Activated T-helper 9 cell treated with anti-CD3 and anti-CD28 coated beads, Interleukin-2, amount 50 U/mL, for 16 hours (primary cell): ENCODE data around the gene MSRB1.
"Not testable (repeated sequence)": the region's sequence is repeated elsewhere in the genome, so short reads cannot be mapped to it uniquely, and the experiment has no call there.

Source experiments
- DNase-seq: peaks from one replicate; pipeline ENCODE4 v3.0.0-alpha.2; 2020; ENCODE audit warnings: low read depth

MSRB1 gene

DNA sequence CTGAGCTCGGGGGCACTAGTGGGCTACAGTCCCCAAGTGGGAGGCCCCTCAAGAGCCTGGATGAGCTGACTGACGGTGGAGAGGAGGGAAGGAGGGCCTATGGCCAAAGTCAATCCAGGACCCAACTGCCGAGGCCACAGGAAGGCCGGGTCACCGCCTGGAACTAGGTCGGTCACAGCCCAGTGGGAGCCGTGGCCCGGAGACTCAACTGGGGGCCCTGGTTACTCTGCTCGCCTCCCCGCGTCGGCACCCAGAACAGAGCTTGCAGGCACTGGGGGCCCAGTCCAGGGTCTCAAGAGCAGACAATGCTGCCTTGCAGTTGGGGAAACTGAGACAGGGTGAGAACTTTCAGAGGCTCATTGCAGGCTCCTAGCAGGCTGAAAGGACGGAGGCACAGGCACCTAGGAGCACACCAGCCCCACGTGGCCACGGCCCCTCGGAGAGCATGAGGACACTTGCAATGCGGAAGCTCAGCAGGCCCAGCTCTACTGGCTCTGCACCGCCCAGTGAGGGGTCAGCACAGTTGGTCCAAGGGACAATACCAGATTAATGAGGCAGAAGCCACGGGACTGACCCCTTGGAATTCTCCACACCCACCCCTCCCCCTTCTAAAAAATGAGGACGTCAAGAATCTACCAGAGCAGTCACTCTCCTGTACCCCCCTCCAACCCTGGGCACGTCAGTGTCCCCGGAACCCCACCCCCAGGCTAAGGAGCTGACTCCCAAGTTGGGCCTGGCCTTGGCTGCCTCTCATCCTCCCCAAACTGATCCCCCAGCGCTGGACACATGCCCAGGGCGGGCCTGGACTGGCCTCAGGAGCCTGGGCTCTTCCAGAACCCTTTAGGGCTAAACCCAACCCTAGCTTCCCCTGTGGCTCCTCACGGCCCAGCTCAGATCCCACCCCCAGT is 27.0 kb downstream of the MSRB1 start:
- DNase-seq, result no peak

DNA sequence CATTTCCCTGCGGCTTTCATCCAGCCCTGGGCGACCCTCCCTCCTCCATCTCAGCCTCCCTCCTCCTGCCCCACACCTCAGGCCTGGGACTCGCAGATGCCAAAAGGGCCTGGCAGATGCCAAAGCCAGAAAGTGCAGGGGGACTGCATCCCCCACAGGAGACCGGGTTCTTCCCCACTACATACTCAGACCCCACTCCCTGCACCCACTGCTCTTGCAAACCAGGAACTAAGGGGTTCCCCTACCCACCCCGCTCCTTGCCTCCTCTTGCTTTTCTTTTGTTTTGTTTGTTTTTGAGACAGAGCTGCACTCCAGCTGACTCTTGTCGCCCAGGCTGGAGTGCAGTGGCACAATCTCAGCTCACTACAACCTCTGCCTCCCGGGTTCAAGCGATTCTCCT is 28.0 kb downstream of the MSRB1 start:
- no peak for DNase-seq

DNA sequence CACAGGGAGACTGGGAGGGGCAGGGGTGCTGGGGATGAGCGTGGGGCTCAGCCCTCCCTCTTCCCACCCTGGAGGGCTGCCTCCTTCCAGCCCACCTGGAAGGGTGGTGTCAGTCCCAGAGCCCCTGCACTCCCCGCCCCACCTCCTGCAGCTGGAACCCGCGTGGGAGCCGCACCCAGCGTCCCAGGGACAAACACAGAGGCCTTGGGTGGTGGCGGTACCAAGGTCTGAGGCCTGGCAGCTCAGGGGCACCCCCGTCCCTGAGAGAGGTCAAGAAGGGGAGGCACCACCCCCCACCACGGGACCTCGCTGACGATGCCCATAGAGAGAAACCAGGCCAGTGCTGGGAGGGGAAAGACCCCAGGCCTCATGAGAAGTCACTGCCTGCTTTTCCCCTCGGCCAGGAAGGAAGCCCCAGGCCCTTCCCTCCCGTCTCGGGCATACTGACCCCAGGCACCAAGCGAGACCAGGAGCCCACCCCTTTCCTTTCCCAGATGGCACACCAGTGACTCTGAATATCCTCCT is 28.9 kb downstream of the MSRB1 start:
- DNase-seq, result no peak

DNA sequence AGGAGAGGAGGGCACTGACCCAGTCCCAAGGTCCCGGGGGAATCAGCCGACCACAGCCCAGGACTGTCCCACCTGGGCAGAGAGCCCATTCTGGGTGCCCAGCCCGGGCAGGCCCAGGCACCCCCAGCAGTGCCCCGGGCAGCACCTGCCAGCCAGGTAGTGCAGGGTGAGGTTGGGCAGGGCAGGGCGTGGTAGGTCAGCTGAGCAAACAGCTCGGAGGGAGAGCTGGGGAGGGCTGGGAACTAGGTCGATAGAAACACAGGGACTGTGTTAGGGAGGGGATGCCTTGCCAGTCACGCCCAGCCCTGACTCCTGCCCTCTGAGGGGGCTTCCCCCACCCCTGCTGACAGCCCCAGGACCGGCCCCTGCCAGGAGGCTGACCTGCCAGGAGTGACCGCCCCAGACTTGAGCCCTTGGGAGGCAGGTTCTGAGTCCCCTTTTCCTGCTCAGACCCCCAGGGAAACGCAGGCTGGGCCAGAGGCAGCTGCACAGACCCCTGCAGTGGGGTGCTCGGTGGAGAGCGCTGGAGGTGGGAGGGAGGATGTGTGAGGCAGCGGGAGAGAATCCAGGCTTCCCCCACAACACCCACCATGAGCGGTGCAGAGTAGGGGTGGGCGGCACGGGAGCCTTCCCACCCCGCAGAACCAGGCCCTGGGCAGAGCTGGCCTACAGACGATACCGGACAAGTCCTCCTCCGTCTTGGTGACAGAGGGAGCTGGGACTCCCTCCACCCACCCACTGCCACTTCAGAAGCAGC is 29.5 kb downstream of the MSRB1 start:
- DNase-seq, result no peak

DNA sequence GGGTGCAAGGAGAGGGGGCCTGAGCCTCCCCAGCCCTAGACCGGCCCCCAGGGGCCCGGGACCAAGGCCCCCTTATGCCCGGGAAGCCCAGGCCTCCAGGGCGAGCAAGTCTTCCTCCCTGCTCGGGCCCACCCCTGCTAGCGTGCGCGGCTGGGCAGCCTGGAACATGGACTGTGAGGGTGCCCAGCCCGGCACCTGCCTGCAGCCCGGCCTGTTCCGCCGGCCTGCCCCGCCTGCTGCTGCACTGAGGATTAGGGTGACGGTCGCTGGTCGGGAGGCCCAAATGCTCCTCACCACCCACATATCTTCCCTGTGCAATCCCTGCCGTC is 30.8 kb downstream of the MSRB1 start:
- no peak for DNase-seq

DNA sequence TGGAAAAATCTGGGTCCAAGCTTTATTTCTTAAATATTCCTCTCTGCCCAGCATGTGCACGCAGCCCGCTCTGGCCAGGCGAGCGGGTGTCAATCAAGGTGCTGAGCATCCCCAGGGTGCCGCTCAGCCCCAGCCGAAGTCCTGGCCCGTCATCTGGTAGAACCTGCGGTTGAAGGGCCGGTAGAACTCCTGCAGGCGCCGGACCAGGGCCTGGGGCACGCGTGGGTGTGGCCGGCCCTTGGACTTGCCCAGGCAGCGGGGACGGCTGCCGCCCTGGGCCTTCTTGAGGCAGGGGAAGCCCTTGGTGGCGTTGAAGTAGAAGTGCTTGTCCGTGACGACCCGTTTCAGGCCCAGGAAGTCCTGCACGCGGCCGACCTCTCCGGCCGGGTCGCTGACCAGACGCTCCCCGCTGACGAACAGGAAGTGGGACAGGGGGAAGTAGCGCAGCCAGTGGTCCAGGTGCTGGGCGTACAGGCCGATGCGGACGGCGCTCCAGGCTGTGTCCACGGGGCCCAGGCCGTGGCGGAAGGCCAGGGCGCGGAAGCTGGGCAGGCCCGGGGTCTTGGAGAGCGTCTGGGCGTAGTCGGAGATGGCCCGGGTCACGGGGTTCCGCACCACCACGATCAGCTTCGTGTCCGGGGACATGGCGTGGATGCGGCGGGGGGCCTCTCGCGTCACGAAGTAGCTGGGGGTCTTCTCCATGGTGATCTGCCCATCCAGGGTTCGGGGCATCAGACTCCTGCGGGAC is 31.4 kb downstream of the MSRB1 start:
- DNase-seq, result no peak

DNA sequence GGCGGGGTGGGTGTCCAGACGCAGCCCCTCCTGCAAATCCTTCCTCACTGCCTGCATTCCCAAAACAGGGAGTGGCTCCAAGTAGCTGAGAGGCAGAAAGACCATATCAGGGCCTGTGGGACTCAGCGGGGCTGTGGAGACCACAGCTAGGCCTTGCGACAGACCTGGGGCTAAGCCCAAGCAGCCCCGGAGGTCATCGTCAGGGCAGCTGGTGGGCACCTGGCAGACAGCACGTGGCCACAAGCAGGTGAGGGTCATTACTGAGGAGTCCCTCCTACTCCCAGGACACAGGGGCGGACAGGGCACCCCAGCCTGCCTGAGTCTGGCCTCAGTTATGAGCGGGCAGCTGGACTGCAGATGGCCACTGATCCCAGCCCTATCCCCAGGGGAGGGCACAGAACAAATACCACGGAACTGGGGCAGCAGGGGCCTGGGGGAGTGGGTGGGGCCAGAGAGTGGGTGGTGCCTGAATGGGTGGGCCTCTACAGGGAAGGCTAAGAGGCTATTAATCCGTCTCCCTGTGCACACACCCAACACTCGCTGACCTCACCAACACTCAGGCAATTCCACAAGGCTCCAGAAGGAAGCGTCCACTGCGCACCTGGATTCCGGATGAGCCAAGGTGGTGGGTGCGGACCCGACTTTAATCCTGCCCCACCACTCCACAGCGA is 33.3 kb downstream of the MSRB1 start:
- no peak for DNase-seq

DNA sequence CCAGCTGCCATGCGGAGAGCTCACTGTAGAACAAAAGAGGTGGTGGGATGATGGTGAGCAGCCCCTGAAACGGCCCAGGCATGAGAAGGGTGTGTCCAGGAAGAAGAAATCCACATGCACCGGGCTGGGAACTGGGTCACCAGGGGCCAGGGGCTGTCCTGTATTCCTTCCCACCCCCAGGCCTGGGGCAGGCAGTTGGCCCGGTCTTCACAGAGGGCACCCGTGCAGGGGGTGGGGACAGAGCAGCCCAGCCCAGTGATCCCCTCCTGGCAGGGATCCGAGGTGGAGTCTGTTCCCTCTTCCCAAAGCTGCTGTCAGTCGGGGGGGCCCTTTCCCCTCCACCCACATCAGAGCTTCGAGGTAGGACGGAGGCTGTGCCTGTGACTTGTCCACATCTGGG is 34.0 kb downstream of the MSRB1 start:
- no peak for DNase-seq

DNA sequence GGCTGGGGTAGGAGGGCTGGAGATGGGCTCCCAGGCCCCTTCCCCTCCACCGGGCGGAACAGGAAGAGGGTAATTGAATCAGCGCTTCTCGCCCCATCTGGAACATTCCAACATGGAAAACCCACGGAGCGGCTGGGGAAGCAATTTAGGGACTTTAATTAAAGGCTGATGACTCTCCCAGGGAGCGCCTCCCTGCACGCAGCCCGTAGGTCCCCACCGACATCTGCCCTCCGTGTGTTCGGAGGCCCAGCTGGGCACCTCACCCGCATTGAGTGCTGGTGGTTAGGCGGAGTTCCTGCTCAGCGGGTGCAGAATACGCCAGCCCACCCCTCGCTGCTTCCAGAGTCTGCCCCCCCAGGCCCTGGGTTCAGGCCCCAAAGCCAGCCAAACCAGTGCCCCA is 34.8 kb downstream of the MSRB1 start:
- DNase-seq, result no peak

DNA sequence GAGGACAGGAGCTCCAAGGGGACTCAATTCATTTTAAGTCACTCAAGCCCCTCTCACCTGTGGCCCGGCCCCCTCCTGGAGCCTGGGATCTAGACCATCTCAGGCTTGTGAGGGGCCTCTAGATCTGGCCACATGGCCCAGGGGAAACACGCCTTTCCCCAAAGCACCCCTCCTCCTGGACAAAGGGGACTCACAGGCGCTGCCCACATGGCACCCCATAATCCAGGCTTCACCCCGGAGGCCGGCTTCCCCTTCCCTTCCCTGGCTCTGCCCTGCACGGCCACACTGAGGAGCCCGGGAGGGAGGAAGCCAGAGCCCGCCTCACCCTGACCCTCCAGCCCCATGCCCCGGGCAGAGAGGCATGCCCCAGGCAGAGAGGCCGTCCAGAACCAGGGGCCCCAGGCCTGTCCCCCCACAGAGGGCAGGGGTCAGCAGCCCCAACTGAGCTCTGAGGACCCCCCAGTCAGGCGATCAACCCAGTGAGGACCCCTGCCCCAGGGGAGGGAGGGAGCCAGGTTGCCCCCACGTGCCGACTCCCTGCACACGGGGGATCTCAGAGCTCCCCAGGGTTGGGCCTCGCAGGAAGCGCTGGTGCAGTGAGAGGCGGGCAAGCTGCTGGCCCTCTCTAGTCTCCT is 35.7 kb downstream of the MSRB1 start:
- DNase-seq, result no peak

DNA sequence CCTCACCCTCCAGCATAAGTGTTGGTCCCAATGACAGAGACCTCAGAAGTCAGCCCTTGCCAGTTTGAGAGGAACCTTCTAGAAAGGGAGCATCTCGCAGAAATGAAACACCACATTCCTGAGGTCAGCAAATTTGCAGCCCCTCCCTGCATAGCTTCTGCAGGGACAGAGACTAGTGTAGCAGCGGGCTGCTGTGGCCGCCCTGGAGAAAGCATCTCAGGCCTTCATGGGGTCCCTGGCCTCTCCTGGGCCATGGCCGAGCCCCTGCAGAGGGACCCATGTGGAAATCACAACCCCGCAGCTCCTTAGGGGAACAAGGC is 36.2 kb downstream of the MSRB1 start:
- no peak for DNase-seq

DNA sequence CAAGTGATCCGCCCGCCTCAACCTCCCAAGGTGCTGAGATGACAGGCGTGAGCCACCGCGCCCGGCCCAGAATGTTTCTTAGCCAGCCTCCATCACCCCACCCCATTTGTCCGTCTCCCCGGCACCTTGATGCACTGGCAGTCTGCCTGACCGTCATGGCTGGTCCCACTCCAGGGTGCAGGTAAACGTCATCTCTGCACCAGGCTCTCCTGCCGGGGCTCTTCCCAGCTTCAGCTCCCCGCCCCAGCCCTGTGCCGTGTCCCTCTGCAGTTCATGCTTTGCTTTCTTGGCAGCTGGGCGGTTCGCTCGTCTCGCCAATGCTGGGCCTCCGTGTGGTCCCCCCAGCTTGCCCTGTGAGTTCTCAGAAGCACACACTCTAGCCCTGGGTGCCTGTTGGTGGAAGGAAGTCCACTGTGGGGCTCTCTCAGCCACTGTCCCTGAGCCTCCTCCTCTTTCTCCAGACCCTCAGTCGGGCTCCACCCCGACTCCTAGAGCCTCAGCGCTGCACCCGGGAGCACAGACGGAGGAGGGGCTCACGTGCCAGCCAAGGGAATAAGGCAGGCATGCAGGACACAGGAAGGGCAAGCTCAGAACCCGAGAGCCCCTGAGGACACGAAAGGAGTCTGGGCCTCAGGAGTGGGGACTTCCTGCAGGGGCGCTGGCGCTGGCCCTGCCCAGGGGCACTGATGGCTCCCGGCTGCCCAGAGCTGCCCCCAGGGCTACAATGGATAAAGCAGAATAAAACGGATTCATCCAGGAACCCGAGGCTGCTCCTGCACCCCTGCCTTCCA is 36.7 kb downstream of the MSRB1 start:
- DNase-seq, result no peak

DNA sequence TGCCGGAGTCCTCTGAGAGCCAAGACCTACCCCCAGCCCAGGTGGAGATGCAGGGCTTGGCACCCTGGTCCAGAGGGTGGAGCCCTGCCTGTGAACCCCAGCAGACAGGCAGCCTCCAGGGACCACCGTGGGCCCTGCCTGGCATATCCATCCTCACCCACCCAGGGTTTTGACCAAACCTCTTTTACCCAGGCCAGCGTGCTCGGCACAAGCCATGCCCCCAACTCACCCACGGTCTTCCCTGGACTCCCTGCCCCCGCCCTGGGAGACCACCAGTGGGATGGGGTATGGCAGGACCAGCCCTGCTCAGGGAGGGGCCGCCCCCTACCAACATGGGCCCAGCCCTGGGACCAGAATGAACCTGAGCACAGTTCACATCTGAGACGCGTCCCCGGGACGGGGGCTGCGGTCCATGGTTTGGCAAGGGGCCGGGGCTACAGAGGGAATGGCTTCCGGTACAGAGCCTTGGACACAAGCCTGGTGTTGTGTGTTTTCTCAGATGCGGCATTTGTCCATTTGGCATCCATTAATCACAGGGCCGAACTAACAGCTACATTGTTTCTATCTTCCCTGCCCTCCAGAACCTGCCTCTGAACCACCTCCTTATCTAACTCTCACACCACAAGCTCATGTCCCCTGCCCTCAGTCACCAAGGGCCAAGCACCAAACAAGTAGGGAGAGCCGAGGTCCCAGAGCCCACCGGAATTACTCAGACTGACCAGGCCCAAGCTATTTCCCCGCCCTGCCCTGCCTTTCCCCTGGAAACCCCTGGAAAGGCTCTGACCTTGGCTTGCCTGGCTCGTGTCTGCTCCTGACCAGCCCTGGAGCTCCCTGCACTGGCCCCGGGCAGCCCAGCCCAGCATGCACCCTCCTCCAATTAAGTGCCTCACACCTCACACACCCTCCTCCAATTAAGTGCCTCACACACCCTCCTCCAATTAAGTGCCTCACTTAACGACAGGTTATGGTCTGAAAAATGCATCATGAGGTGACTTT is 38.9 kb downstream of the MSRB1 start:
- DNase-seq, result no peak

DNA sequence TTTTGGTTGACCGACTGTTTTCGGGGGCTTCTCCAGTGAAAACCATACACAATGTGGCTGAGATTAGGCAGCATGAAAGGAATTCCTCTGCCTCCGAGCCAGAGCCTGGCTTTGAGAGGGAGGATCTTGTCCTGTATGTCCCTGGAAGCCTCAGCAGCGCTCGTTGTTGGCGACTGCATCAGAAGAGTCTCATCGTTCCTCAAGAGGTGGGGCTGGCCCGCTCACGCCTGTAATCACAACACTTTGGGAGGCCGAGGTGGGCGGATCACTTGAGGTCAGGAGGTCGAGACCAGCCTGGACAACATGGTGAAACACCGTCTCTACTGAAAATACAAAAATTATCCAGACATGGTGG is 39.8 kb downstream of the MSRB1 start:
- DNase-seq, result no peak

DNA sequence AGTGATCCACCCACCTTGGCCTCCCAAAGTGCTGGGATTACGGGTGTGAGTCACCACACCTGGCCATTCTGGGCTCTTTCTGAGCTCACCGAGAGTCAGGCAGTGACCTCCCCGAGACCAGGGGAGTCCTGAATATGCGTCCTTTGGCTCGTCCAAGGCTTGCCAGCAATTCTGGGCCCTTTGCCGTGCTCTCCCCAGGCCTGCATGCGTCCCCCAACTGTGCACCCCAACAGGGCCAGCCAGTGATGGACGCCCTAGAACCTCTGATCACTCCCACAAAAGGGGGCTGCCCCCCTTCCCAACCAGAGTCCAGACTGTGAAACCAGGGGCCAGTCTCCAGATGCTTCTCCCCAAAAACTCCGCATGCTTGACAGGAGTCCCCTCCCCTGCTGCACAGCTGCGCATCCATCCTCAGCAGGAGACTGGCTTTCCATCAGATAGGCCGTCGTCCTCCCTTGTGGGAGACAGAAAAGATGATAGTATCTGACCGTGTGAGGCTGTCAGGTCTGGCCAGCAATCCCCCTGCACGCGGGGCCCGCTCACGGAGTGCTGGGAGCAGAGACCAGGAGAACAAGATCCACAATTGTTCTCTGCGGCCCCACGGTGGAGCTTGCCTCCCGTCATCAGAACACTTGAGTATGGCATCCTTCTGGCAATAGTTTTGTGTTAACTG is 40.3 kb downstream of the MSRB1 start:
- no peak for DNase-seq

DNA sequence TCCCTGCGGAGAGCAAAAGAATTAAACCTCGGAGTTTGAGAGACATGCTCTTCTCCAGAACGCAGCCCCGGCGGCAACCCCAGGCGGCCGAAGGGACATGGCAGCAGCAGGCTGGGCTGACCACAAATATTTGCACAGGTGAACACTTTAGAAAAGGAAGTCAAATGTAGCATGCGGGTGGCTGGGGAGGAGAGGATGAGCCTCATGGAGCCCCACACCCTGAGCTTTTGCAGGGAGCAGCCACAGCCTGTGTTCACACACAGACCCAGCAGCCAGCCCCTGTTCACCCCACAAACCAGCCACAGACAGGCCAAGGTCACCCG is 42.6 kb downstream of the MSRB1 start:
- DNase-seq, result no peak

DNA sequence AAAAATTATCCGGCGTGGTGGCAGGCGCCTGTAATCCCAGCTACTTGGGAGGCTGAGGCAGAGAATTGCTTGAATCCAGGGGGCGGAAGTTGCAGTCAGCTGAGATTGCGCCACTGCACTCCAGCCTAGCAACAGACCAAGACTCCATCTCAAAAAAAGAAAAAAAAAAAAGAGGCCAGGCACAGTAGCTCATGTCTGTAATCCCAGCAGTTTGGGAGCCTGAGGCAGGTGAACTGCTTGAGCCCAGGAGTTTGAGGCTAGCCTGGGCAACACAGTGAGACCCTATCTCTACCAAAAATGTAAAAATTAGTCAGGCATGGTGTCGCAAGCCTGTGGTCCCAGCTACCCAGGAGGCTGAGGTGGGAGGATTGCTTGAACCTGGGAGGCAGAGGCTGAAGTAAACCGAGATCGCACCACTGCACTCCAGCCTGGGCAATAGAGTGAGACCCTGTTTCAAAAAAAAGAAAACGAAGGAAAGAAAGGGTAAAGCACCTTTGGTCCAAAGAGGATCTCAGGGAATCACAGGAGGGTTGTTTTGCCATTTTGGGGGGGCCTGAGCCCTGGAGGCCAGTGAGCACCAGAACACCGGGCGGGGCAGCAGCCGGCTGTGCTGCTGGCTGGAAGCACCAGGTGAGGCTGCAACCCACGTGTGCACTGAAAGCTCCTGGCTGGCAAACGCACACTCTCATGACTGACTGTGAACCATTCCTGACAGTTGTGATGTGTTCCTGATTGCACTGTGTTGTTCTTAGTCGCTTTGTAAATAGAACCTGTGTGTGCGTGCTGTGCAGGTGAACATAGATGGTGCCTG is 43.2 kb downstream of the MSRB1 start:
- no peak for DNase-seq

DNA sequence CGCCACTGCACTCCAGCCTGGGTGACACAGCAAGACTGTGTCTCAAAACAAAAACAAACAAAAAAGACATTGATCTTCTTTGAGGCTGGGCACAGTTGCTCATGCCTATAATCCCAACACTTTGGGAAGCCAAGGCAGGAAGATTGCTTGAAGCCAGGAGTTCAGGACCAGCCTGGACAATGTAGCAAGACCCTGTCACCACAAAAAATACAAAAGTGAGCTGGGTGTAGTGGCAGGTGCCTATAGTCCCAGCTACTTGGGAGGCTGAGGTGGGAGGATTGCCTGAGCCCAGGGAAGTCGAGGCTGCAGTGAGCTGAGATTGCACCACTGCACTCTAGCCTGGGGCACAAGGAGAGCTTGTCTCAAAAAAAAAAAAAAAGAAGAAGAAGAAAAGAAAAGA is 45.3 kb downstream of the MSRB1 start:
- DNase-seq, result not testable (repeated sequence)
